OCI-LY7 (cell line): ENCODE measurements around the gene SMG1.
"Not testable (repeated sequence)": the region's sequence is repeated elsewhere in the genome, so short reads cannot be mapped to it uniquely, and the experiment has no call there.

Experiments used
- EZH2phosphoT487 ChIP-seq: fragments of 200-600 bp; sonication (generic); IDR thresholded peaks from 2 replicates; pipeline ENCODE4 v1.6.1; 2018; ENCODE audit warnings: low read depth, borderline replicate concordance, mild to moderate bottlenecking, mixed run types, antibody characterized with exemption, low read length, moderate library complexity, mixed read lengths
- TF ChIP-seq, protein P1 (sequence below): fragments of 200-600 bp; sonication (generic); conservative IDR thresholded peaks from 2 replicates; pipeline ENCODE4 v1.5.1; 2014; ENCODE audit warnings: mild to moderate bottlenecking, antibody characterized with exemption, low read length, moderate library complexity, mixed read lengths

DNA sequence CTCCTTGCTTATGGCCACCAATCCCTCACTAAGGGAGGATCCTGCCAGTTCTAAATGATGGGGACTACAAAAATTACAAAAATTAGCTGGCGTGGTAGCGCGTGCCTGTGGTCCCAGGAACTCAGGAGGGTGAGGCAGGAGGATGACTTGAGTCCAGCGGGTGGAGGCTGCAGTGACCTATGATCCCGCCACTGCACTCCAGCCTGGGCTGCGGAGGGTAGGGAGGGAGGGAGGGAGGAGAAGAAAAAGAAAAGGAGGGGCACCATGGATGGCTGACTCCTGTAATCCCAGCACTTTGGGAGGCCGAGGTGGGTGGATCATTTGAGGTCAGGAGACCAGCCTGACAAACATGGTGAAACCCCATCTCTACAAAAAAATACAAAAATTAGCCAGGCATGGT is 1.9 kb upstream of the SMG1 start:
- TF ChIP-seq, protein P1, sequence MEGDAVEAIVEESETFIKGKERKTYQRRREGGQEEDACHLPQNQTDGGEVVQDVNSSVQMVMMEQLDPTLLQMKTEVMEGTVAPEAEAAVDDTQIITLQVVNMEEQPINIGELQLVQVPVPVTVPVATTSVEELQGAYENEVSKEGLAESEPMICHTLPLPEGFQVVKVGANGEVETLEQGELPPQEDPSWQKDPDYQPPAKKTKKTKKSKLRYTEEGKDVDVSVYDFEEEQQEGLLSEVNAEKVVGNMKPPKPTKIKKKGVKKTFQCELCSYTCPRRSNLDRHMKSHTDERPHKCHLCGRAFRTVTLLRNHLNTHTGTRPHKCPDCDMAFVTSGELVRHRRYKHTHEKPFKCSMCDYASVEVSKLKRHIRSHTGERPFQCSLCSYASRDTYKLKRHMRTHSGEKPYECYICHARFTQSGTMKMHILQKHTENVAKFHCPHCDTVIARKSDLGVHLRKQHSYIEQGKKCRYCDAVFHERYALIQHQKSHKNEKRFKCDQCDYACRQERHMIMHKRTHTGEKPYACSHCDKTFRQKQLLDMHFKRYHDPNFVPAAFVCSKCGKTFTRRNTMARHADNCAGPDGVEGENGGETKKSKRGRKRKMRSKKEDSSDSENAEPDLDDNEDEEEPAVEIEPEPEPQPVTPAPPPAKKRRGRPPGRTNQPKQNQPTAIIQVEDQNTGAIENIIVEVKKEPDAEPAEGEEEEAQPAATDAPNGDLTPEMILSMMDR, result not testable (repeated sequence)
- not testable (repeated sequence) for TF ChIP-seq EZH2phosphoT487
